GM12865 (cell line): ENCODE measurements around the gene PIEZO1.

Experiments used
- DNase-seq: peaks from one replicate; pipeline ENCODE4 v3.0.0; 2010; ENCODE audit warnings: low read depth
- H3K4me3 ChIP-seq: 2 replicates; pipeline ENCODE4 v1.5.1; 2011; ENCODE audit warnings: mild to moderate bottlenecking, low read depth, low read length, control low read depth
- CTCF ChIP-seq: IDR thresholded peaks from 2 replicates; pipeline ENCODE4 v1.5.1; 2011; ENCODE audit warnings: low read length, control low read depth, low read depth, inconsistent platforms; ENCODE audit not compliant: insufficient read depth; ENCODE audit errors: missing control alignments

PIEZO1 gene

GRCh38 chr16:88693420-88694177, 91.4 kb downstream of the PIEZO1 start:
- no peak overlapping the region for H3K4me3 ChIP-seq
- no peak for TF ChIP-seq CTCF
- DNase-seq = no peak

- H3K4me3 ChIP-seq = no peak overlapping the region
- DNase-seq = no peak
- no peak for TF ChIP-seq CTCF
Measured at GRCh38 chr16:88692861-88693260, 92.2 kb downstream of the PIEZO1 start.

GRCh38 chr16:88691924-88692560, 93.0 kb downstream of the PIEZO1 start:
- no peak for TF ChIP-seq CTCF
- no peak for DNase-seq
- H3K4me3 ChIP-seq = no peak overlapping the region

- H3K4me3 ChIP-seq = no peak overlapping the region
- no peak for TF ChIP-seq CTCF
- DNase-seq = no peak
Measured at GRCh38 chr16:88691129-88691813, 93.7 kb downstream of the PIEZO1 start.

GRCh38 chr16:88690341-88691128, 94.5 kb downstream of the PIEZO1 start:
- TF ChIP-seq CTCF = no peak
- DNase-seq = no peak
- no peak overlapping the region for H3K4me3 ChIP-seq

- DNase-seq = no peak
- H3K4me3 ChIP-seq = no peak overlapping the region
- no peak for TF ChIP-seq CTCF
Measured at GRCh38 chr16:88688013-88688778, 96.8 kb downstream of the PIEZO1 start.
